Body of pancreas (tissue), 4 donors: ENCODE results near the gene TLR7.

Experiments
- CTCF ChIP-seq, 7 experiments: fragments of 450-650 bp in 4 of 7; fragments of 200-600 bp in 3 of 7; sonication (generic) in 3 of 7; IDR thresholded peaks; one replicate each; pipeline ENCODE4 v1.5.1; 2016 to 2019; ENCODE audit warnings: antibody characterized with exemption in 7 of 7
- POLR2A ChIP-seq, 3 donors: fragments of 450-650 bp; IDR thresholded peaks; one replicate each; pipeline ENCODE4 v1.6.1; 2016; ENCODE audit warnings: antibody characterized with exemption in 3 of 3, mild to moderate bottlenecking in 2 of 3

- TF ChIP-seq CTCF (IDR thresholded peaks at IDR 0.05): no peak
- TF ChIP-seq POLR2A (IDR thresholded peaks at IDR 0.05): no peak
Measured at GRCh38 chrX:12874581-12874980, 7.7 kb downstream of the TLR7 start.
